Measurements from ENCODE around the gene RD3L. TPM values are rescaled to one million over a fixed set of nuclear protein-coding genes. Genes with fewer than 3 reads are reported as not detected.

The RD3L gene
- total RNA-seq, 4 donors from 2014 or later, result not detected

DNA sequence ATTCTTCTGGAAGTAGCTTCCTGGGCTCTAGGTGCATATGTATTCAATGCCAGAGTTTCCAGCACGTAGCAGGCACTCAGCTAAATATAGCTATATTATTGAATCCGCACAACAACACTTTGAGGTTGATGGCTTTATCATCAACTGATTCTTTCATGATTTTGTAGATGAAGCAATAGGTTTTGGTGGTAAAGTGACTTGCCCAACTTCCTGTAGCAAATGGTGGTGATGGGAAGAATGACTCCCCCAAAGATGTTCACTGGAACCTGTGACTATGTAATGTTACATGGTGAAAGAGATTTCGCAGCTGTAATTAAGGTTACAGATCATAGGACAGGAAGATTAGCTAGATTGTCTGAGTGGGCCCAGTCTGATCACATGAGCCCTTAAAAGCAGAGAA is 10.9 kb downstream of the RD3L start:
- Histone ChIP-seq H3K36me3 (no peaks in the 10 kb centered on the region), H3K4me1 (no peaks in the 10 kb centered on the region), H3K27ac (no peak overlapping the region), H3K4me3 (no peak overlapping the region), H3K9me3 (no peaks in the 10 kb centered on the region), H3K27me3 (peaks cover 25% of the 10 kb centered on the region)
- 63 to 81% methylated on average over 2 to 3 of the region's 3 CpGs for WGBS, 2 donors (ENCODE audit: low coverage in 1 of 2)
- TF ChIP-seq, protein P1, sequence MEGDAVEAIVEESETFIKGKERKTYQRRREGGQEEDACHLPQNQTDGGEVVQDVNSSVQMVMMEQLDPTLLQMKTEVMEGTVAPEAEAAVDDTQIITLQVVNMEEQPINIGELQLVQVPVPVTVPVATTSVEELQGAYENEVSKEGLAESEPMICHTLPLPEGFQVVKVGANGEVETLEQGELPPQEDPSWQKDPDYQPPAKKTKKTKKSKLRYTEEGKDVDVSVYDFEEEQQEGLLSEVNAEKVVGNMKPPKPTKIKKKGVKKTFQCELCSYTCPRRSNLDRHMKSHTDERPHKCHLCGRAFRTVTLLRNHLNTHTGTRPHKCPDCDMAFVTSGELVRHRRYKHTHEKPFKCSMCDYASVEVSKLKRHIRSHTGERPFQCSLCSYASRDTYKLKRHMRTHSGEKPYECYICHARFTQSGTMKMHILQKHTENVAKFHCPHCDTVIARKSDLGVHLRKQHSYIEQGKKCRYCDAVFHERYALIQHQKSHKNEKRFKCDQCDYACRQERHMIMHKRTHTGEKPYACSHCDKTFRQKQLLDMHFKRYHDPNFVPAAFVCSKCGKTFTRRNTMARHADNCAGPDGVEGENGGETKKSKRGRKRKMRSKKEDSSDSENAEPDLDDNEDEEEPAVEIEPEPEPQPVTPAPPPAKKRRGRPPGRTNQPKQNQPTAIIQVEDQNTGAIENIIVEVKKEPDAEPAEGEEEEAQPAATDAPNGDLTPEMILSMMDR (IDR thresholded peaks at IDR 0.05), result no peak
- TF ChIP-seq EP300 (IDR thresholded peaks at IDR 0.05), result no peak
- TF ChIP-seq POLR2AphosphoS5 (IDR thresholded peaks at IDR 0.05), result no peak
- no peak for TF ChIP-seq POLR2A (IDR thresholded peaks at IDR 0.05)
- ATAC-seq, result no peak

DNA sequence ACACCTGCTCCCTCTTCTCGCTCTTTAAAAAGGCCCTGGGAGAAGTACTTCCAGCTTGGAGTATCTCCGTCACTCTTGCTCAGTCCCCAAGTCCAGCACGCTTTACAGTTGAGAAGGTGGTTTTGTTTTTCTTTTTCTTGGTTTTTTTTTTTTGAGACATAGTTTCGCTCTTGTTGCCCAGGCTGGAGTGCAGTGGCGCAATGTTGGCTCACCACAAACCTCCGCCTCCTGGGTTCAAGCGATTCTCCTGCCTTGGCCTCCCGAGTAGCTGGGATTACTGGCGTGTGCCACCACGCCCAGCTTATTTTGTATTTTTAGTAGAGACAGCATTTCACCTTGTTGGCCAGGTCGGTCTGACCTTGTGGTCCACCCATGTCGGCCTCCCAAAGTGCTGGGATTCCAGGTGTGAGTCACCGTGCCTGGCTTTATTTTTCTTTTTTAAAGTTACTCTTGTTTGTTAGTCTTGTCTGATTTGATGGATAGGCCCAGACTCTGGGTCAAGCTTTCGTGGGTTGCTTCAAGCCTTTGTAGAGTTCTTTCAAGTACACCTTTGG is 12.2 kb downstream of the RD3L start:
- Histone ChIP-seq H3K4me3 (no peak overlapping the region), H3K9me3 (no peaks in the 10 kb centered on the region), H3K27ac (no peak overlapping the region), H3K4me1 (no peaks in the 10 kb centered on the region), H3K36me3 (no peaks in the 10 kb centered on the region), H3K27me3 (peaks cover 25% of the 10 kb centered on the region)
- 66 to 72% methylated on average over 8 to 14 of the region's 14 CpGs for WGBS, 2 donors (ENCODE audit: low coverage in 1 of 2)
- TF ChIP-seq EP300 (IDR thresholded peaks at IDR 0.05) (no peak), POLR2AphosphoS5 (IDR thresholded peaks at IDR 0.05) (no peak), POLR2A (IDR thresholded peaks at IDR 0.05) (no peak)
- TF ChIP-seq, protein P1 (IDR thresholded peaks at IDR 0.05), result no peak
- ATAC-seq, result no peak

DNA sequence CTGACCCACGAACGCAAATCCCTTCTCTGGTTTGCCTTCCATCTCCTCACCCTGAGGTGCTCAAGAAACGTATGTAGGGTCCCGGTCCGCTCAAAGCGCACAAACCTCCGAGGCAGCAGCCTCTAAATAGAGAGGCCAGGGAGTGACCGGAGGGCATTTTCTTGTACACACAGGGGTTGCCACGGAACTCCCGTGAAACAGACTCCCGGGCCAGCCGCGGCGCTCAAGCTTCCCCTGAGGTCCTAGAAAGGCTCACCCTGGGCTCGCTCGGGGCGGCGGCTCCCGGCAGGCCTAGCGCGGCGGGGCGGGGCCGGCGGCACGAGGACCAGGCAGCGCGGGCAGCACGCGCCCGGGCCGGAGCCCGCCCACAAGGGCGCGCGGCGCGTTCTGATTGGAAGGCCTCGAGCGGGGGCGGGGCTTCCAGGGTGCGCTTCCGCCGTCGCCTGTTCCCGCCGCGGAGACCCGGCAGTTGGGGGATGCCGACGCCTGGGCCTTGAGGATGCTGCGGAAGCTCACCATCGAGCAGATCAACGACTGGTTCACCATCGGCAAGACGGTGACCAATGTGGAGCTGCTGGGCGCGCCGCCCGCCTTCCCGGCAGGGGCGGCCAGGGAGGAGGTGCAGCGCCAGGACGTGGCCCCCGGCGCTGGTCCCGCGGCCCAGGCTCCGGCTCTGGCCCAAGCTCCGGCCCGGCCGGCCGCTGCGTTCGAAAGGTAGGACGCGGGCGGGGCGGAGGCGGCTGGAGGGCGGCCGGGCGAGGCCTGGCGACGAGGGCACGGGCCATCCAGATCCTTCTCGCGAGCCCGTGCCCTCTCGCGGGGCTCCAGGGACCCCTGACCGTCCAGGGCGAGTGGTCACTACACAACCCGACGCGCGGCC is 14.1 kb downstream of the RD3L start, which contains the start of gene TDRD9:
Gene TDRD9, plus strand, starts transcription at position 446 of the 880 bp plus-strand sequence. Its CDS starts 54 bp downstream, at position 500.
- ATAC-seq, result no peak
- 73 to 88% methylated on average over 11 to 16 of the region's 97 CpGs for WGBS, 2 donors (ENCODE audit: low coverage in 1 of 2)
- Histone ChIP-seq H3K9me3 (no peaks in the 10 kb centered on the region), H3K36me3 (no peaks in the 10 kb centered on the region), H3K27ac (no peak within 1 kb of the TSS), H3K4me1 (no peaks in the 10 kb centered on the region), H3K27me3 (peaks cover 36% of the 10 kb centered on the region), H3K4me3 (peak within 1 kb of the TSS in 1 of 2 donors; percentile 26)
- no peak for TF ChIP-seq EP300 (IDR thresholded peaks at IDR 0.05)
- TF ChIP-seq, protein P1 (IDR thresholded peaks at IDR 0.05), result no peak
- TF ChIP-seq POLR2AphosphoS5 (IDR thresholded peaks at IDR 0.05), result no peak
- no peak for TF ChIP-seq POLR2A (IDR thresholded peaks at IDR 0.05)

DNA sequence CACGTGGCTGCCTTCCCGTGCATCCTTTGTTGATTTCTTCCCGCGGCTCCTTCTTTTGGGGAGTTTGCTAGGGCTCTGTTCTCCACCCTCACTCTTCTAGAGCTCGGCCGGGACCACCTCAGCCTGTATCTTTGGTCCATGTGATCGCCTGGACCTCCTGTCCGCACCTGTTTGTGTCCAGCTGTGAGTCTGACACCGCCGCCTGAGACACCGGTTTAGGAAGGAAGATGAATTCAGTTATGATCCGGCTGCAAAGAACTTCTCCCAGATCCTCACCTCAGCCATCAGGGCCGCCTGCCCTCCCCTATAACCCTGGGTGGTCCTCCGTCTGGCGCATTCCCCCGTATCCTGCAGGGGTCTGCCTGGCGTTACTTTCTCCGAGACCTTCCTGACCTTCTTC is 14.8 kb downstream of the RD3L start:
- Histone ChIP-seq H3K9me3 (no peaks in the 10 kb centered on the region), H3K4me1 (no peaks in the 10 kb centered on the region), H3K27me3 (peaks cover 43% of the 10 kb centered on the region), H3K36me3 (no peaks in the 10 kb centered on the region), H3K4me3 (no peak overlapping the region), H3K27ac (no peak overlapping the region)
- TF ChIP-seq POLR2A (IDR thresholded peaks at IDR 0.05) (no peak), POLR2AphosphoS5 (IDR thresholded peaks at IDR 0.05) (no peak), EP300 (IDR thresholded peaks at IDR 0.05) (no peak)
- TF ChIP-seq, protein P1 (IDR thresholded peaks at IDR 0.05), result no peak
- no peak for ATAC-seq
- WGBS, 2 donors (ENCODE audit: low coverage in 1 of 2), result 77 to 92% methylated on average over 4 to 10 of the region's 18 CpGs

Measured in gastroesophageal sphincter (tissue), 4 donors.